Hematopoietic multipotent progenitor cell treated with erythropoietin and hydrocortisone succinate and interleukin-3 and kit ligand, for 8 days (in vitro differentiated cells): ENCODE measurements around the gene COBL.

ENCODE experiments used
- DNase-seq: peaks from one replicate; pipeline ENCODE4 v3.0.0-alpha.2; 2015

The COBL gene

GRCh38 chr7:51304729-51305128 is 11.9 kb downstream of the COBL start:
- no peak for DNase-seq

DNA sequence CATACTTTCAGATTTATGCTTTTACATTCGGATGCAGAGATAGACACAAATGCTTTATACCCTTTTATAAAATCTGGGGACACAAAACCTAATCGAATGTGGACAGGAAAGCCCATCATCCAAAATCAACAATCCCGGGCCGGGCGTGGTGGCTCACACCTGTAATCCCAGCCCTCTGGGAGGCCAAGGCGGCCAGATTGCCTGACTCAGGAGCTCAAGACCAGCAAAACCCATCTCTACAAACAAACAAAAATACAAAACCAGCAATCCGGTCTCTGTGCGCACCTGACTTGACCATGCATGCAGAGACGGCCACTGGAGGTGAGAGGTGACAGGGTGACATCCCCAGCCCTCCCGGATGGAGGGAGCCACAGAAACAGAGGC is 13.5 kb downstream of the COBL start:
- no peak for DNase-seq

DNA sequence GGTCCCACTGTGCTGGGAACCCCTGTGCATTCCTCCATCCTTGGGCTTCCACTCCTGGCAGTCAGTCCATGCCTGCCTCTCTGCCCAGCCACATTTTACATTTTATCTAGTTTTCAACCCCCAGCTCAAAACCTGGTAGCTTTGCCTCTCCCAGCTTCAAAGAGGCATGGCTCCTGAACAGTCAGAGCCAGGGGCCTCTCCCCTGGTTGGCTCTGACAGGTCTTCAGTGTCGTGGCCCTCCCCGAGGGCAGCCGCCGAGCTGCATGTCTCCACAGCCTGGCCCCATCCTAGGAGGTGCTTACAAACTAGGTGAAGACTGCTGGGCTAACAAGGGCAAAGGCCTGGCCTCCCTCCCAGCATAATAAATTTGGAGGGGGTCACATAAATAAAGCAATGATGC is 14.8 kb downstream of the COBL start:
- DNase-seq, result no peak

DNA sequence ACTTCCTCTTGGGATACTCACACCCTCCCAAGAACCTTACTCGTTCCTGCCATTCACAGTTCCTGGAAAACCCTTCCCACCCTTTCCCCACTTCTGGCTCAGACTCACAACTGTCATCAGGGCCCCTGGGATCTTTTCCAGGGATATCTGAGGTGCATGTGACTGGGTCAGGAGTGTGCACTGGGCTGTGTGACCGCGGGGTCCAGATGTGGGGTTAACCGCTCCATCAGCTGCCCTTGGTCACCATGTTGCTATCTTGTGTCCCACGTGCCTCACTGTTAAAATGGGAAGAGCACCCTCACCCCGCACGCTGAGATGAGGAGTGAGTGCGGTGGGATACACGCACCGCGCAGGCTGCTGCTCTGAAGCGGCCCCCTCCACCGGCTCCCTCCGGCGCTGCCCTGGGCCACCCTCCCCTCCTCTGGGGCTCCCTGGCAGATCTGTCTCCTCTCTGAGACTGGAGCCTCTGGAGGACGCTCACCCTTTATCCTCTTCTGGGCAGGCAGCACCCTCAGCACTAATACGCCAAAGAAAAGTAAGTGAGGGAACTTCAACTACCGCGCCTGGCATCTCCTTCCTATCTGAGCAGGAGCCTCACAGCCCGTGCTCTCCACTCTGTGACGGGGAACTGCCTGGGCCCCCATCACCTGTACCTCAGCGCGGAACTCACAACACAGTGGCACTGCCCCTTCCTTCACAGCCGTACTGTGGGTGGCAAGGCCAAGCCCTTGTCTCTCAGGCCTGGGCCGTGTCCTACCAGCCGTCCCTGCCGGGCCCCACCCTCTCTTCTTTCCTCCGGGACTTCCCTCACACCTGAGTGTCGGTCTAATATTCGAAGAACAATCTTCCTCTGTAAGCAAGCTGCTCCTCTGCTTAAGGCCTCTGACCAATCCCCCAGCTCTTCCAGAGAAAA is 15.6 kb downstream of the COBL start:
- DNase-seq, result no peak

DNA sequence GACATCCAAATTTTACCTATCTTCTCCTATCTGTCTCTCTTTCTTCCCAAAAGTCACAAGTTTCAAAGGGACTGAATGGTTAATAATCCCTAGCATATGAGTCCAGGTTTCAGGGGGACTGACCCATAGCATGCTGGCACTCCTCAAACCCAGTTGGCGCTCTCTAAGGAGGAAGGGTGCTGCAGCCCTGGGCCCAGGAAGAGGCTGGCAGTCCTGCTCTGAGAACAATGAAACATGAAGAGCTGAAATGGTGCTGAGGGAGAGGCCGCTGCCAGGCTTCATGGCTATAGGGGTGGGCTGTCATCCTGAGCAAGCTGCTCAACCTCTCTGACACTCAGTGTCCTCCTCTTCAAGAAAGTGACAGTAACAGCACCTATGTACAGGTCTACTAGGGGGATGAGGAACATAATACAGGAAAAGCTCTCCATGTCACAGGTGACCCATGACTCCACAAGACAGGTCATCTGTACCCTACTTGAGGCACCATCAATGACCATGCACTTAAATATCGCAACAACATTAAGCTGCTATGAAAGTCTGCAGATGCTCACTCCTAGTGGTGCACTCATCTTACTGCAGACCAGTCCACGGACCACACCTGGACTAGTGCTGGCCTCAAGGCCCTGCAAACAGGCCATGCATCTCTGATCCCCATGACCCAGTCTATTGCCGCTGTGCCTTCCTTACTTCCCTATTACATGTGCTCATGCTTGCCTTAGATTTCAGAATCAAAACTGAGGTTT is 17.0 kb downstream of the COBL start:
- no peak for DNase-seq

DNA sequence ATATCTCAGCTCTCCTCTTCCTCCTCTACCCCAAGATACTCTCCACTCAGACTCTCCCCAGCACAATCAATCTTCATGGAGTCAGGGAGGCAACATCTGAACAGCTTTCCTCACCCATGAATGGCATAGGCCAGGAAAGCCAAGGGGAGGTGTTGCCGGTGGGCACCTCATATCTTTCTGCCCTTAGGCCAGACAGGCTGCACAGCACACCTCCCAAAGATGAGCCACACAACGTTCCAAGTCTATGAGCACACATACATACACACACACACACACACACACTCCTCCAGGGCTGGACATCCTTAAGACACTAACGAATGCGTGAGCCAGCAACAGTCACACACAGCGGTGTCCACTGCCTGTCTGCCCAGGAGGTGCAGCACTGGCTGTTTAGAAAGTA is 17.7 kb downstream of the COBL start:
- no peak for DNase-seq

DNA sequence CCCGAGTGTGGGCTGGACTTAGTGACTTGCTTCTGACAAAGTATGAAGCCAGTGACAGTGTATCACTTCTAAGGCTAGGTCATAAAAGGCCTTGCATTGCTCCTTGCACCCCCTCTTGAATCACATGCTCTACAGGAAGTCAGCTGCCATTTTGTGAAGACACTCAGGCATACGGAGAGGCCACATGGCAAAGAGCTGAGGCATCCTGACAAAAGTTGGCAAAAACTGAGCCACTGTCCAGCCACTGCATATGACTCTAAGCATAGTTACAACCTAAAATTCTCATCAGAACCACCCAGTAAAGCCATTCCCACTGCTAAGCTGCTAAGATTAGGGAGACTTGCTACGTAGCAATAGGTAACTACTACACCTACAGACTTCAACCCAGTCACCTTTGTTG is 18.6 kb downstream of the COBL start:
- no peak for DNase-seq

DNA sequence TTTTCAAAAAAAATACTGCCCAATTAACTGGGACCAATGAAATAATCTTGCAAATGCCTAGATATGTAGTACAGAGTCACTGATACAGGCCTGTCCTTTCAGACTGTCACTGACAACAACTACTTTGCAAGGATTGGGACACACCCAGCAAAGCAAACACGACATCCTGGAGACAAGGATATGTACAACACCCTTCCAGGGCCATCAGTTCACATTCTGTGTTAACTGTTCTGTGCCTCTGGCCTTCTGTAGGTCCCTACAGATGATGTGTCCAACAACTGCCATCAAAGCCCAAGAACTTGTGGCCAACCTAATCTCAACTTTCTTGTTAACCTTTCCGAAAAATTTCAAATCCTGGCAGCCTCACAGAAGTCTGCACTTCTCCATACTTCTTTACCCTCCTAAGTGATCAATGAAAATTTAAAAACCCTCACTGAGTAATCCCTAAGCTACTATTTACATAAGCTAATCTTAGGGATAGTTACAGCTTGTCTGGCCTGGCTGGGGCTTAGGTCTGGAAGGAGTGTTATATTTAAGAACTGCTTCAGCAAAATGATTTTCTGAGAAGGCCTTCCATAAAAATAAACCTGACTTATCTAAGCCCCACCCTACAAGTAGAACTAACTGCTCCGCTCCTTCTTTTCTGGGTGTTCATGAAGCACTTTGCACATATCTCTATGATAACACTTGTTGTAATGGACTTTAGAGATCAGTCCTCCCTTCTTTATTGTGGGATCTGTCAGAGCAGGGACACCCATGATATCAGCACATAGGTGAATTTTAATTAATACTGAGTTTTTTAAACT is 21.0 kb downstream of the COBL start:
- DNase-seq, result no peak

GRCh38 chr7:51292596-51292995 is 24.0 kb downstream of the COBL start:
- DNase-seq, result no peak

DNA sequence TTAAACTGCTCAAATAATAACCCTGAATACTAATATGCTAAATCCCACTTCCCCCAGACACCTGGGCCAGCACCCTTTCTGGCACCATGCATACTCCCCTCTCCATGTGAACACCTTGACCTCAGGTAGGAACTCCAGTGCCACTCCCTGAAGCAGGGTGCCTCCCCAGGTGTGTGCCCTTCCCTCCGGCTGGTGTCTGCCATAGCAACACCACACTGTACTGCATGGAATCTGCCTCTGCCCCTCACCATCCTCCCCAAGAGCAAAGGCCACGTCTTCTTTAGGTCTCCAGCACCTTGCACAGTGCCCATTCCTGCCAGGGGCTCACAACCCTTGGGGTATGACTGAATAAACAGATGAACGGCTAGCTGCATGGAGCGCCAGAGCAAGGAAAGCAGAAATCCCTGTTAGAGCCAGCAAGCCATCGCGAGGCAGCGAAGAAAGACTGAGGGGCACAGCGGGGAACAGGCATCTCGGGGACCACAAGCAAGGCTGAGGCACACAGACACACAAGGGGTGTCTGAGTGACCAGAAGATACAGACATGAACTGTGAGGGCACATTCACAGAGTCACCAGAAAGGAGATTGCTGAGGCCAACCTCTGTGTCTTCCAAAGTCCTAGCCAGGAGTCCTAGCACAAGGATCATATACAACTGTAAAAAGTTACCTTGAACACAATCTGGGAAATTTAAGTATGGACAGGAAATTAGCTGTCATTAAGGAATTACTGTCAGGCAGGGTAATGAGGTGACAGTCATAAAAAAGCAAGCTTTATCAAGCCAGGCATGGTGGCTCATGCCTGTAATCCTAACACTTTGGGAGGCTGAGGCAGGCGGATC is 25.7 kb downstream of the COBL start:
- no peak for DNase-seq

GRCh38 chr7:51290304-51290637 is 26.3 kb downstream of the COBL start:
- DNase-seq, result no peak

GRCh38 chr7:51289623-51290303 is 26.8 kb downstream of the COBL start:
- no peak for DNase-seq

DNA sequence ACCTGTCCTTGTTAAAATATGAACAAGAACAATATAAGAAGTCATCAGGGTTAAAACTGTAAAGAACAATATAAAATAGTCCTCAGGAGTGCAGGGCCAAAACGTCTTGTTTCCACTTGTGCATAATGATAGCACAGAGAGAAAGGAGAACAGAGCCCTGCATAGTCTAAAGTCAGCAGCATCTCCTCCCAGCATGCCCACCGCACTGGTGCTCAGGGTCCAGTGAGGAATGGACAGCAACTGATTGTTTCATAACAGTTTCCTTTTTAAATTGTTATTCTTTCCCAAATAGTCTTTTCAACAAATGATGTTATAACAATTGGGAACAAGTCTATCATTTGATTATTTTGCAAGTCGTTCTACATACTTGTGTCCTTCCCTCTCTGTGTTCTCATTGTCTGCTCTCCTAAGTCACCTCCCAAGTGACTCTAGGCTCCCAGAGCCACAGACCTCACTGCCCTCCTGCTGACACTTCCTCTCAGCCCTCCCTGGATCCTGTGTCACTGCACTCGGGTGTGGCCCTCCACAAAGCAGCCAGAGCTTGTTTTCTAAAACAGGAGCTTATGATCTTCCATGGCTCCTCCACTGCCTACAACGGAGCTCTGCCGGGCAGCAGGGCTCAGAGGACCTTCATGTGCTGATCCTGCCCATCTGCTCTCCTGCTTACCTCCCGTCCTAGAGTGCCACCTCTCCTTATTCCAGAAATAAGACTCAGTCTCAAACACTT is 27.6 kb downstream of the COBL start:
- no peak for DNase-seq

GRCh38 chr7:51286401-51286800 is 30.2 kb downstream of the COBL start:
- no peak for DNase-seq

- DNase-seq, result no peak
These were observed 36.5 kb downstream of the COBL start for GRCh38 chr7:51280156-51280555.

DNA sequence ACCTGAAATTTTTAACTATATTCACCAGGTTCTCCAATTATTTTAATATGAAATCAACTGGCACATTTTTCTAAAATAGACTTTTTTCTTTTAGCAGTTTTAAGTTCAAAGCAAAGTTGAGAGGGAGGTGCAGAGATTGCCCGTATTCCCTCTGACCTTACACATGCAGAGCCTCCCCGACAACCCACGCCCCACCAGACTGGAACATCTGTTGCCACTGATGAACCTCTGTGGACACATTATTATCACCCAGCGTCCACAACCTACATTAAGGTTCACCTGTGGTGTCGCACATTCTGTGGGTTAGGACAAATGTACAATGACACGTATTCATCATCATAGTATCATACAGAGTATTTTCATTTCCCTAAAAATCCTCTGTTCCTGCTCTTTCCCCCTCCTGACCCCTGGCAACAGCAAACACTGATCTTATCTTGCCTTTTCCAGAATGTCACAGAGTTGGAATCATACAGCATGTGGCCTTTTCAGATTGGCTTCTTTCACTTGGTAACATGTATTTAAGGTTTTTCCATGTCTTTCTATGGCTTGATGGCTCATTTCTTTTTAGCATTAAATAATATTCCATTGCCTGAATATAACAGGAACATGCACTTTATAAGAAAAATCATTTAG is 37.1 kb downstream of the COBL start:
- DNase-seq, result no peak

DNA sequence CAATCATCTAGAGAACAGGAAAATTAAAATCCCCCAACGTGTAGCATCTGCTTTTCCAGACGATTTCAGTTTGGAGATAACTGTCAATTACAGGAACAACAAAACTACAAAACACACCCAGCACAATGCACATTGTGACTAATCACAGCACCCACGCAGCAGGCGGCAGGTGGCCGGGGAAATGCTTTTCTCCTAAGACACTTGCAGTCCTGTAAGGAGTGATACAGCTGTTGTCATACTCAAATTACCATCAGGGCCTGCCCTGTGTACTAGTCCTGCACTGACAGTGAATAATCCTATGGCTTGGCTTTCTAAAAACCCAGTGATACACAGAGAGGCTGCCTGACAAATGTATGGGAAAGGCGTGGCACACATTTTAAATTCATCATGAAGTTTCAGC is 37.8 kb downstream of the COBL start:
- no peak for DNase-seq

GRCh38 chr7:51276967-51277366 is 39.6 kb downstream of the COBL start:
- no peak for DNase-seq

GRCh38 chr7:51276091-51276605 is 40.5 kb downstream of the COBL start:
- no peak for DNase-seq

DNA sequence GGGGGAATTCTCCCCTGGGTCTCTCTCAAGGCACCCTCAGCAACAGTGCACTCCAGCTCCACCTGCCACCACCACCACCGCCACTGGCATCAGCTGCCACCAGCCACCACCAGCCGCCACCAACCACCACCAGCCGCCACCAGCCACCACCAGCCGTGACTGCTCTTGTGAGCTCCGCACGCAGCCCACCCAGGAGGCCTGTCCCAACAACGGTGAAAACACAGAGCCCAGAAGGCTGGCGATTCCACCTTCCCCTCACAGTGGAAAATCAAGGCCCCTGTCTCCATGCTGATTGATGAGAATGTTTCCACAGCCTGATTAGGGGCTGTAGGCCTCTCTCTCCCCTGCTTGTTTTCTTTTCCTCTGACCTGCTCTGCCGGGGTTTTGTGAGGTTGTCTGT is 41.1 kb downstream of the COBL start:
- no peak for DNase-seq

DNA sequence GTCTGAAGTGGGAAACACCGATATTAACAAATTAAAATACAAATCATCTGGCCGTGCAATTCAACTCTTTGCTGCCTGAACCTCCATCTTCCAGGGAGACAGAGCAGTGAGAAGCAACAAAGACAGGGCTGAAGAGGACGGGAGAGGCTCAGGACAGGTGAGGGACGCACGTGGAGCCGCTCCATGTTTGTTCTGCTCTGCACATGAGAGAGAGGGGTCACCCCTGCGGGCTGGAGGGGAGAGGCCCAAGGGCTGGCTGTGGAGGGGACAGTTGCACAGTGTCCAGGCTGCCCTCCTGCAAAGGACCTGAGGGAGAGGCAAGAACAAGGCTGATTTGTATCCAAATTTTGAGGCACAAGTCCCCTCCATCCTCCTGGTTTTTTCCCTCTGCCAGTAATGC is 41.7 kb downstream of the COBL start:
- DNase-seq, result no peak
